Stimulated activated CD4-positive, alpha-beta T cell treated with anti-CD3 and anti-CD28 coated beads, Interleukin-4, amount 100 ng/mL, for 48 hours (primary cell): ENCODE results near the gene HIPK2.
"Not testable (repeated sequence)": the region's sequence is repeated elsewhere in the genome, so short reads cannot be mapped to it uniquely, and the experiment has no call there.

Experiments
- DNase-seq, 2 donors: peaks; one replicate each; pipeline ENCODE4 v3.0.0-alpha.2; 2020; ENCODE audit warnings: low read depth in 2 of 2

Gene HIPK2

DNA sequence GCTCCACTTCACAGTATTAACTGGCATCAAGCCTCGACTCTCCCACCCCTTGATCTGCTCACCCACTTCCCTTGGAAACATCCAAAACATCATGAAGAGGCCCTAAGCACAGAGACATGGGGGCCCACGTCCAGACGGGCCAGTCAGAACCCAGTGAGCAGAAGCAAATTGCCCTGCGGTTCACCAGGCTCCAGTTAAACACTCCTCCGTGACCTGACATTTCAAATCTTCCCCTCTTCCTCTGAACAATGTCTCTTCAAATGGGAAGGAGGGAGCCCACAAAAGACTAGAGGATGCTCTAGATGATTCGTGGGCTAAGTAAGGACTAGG is 209.5 kb downstream of the HIPK2 start:
- DNase-seq = no peak

DNA sequence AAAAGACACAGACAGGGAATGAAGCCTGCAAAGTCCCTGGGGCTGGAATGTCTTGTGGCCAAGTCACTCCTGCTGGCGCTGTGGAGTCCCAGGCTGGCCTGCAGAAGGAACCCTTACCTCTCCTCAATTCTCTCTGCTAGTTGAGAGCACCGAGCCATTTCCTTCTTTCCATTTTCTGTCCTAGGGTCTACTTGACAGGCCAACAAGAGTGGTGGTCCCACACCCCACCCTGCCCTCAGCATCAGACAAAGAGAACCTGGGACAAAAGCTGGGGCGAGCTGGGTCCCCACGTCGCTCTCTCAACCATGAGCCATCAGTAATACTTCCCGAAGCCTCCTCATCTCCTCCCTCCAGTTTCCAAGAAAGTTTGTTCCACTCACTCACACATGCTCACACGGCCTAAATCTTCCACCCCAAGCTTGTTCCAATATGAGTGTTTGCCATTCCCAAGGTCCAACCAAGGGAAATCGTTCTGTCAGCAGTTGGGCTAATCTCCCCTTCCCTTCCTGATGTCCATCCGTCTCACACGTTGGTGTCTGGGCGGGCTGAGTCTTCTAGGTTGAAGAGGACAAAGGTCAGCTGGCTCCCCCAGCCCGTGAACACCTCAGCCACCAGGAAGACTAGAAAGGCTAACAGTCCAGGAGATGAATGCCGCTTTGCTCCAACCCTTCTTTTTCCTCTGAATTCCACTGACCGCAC is 210.0 kb downstream of the HIPK2 start:
- DNase-seq = no peak

DNA sequence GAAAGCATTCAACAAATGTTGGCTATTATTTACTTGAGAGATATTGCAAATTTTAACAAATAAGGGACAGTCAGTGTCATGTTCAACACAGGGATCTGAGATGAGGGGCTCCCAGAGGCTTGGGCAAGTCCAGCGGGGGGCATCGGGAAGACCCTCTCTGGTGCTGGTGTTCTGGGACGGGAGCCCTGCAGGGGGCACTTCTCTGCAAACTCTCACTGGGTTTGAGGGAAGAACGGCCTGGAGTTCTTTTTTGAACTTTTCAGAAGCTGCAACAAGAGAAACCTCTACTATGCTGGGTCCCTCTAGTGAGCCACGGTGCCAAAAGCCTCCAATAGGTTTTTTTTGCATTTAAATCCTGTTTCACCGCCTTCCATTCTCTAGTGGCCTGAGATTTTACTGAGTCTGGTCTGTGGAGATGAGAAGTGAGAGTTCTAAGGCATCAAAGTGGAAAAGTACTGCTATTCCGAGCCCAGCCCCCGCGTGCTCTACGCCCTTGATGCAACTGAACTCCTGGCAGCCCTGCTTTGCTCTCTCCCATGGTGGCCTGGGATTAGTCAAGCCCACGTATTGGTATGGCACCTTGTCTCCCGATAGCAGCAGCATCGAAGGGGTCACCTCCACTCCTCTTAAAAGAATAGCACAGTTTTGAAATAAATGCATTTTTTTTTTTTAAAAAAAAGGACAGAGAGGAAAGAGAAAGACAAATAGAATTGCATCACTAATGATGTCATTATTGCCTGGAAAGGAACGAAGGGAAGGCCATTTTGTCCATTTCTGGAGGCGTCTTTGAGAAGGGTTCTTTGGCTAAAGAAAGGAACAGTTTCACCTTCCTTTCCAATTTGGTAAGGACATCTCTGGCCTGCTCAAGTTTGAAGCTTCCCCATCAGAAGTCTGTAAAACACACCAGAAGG is 210.8 kb downstream of the HIPK2 start:
- DNase-seq = no peak

DNA sequence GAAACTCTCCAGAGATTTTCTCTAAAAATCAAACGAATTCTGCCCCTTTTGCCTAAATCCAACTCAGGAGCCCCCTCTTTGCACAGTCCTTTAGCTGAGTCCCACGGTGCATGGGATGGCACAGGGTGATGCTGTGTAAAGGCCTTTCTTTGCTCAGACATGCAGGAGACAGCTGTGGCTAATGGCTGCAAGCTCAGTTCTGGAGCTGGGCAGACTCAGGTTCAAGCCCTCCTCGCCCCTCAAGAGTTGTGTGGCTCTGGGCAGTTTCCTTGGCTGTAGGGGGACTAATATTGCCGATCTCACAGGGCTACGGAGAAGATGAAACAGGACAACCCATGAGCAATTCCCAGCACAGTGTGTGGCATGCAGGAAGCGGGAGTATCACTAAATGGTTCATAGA is 211.7 kb downstream of the HIPK2 start:
- DNase-seq = no peak

DNA sequence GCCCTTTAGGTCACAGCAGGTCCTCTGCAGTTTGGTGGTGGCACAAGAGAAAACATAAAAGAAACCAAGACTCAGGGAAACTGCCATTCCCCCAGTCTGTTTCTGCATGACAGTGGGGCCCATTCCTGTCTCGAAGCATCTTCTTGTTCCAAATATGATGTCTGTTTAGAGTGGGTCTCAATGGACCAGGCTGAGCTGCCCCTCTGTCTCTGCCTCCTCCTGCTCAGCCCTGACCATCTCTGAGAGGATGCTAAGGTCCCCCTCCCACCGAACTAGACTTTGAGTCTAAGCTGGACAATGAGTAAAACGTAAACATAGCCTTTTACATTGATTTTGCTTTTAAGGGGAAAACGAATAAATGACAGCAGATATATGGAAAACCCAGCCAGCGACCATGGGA is 213.9 kb downstream of the HIPK2 start:
- DNase-seq = no peak

DNA sequence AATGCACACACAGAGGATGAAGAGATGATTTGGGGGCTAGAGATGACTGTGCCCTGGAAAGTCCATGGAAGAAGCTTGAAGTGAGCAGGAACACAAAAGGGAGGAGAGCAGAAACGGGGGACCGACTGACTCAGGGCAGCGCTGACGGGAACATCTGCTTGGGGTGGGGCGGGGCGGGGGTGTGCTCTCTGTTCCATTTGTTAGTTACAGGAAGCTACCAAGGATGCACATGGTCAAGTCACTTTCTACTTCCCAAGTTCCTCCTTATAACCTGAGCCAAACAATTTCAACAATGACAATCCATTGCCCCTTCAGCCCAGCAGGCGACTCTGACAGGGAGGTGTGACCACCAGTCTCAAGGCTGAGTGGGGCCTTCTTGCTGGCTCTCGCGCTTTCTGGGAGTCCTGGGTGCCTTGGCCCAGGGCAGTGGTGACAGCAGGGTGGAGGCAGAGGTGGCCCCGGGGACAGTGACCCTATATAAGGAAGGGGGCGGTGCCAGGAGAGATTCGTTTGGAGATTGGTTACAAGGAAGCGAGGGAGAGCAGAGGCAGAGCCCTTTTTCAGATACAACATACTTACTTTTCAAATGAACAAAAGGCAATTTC is 214.7 kb downstream of the HIPK2 start:
- no peak for DNase-seq

DNA sequence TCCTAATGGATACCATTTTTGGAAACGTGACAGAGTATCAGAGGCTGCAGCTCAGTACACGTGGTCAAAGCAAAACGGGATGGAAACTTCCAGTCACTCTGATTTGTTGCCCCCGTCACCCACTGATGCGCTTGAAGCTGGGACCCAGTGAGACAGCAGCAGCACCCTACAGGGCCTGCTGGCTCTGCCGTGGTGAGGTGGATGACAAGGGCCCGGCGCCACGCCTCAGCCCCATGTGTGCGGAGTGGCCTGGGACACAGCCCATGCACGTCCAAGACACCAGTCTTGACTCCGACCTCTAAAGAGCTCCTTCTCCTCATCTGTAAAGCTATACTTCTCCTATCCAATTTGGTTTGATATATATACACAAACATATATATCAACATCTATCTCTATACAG is 215.3 kb downstream of the HIPK2 start:
- DNase-seq = no peak

DNA sequence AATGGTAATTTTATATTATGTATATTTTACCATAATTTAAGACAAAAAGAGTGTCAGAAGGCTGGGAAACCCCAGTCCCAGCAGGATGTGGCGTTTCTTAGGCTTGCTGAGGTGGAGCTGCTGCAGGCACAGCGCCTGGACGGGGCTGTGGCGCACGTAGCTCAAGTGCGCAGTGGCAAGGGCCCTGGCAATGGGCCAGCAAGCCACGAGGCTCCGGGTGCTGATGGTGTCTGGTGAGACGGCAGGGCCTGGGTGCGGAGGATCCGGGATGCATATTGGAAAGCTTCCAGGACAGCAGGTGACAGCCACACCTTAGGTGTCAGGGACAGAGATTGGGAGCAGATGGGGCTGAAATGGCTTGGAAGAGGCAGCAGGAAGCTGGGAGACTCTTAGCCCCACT is 217.1 kb downstream of the HIPK2 start:
- no peak for DNase-seq

DNA sequence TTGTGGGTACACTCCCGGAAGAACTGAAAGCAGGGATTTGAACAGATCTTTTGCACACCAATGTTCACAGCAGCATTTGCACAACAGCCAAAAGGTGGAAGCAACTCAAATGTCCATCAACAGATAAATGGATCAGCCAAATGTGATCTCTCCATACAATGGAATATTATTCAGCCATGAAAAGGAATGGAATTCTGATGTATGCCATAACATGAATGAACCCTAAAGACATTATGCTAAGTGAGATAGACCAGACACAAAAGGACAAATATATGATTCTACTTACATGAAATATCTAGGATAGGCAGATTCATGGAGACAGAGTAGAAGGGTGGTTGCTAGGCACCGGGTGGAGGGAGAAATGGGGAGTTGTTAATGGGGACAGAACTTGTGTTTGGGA is 217.6 kb downstream of the HIPK2 start:
- no peak for DNase-seq

DNA sequence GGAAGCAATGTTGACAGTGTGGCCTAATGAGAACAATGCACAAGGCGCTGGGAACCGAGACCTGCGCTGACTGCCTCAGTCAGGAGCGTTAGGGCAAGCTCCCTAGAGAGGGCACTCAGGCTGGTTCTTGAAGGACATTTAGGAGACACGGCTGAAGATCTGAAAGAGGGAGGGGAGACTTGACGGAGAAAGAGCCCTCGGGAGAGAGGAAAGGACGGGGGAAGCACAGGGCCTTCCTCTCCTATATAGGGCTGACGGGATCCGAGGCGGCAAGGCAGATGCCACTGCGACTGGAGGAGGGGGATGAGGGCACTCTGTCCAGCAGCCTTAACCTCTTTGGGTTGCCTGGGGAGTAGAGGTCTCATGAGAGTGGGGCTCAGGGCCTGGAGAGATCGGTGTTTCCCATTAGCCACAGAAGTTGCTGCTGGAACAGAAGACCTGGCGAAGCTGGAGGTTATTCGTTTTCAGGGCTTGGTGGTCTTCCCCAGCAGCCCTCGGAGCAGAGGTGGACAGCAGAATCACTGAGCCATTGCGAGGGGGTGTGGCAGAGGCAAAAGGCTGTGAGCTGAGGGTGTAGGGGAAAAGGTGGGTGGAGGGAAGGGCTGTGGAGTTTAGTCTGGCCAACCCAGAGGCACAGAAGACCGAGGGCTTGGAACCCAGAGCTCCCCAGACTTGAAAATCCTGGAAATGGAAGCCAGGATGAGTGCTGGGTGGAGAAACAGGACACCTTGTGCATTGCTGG is 218.3 kb downstream of the HIPK2 start:
- DNase-seq = no peak

DNA sequence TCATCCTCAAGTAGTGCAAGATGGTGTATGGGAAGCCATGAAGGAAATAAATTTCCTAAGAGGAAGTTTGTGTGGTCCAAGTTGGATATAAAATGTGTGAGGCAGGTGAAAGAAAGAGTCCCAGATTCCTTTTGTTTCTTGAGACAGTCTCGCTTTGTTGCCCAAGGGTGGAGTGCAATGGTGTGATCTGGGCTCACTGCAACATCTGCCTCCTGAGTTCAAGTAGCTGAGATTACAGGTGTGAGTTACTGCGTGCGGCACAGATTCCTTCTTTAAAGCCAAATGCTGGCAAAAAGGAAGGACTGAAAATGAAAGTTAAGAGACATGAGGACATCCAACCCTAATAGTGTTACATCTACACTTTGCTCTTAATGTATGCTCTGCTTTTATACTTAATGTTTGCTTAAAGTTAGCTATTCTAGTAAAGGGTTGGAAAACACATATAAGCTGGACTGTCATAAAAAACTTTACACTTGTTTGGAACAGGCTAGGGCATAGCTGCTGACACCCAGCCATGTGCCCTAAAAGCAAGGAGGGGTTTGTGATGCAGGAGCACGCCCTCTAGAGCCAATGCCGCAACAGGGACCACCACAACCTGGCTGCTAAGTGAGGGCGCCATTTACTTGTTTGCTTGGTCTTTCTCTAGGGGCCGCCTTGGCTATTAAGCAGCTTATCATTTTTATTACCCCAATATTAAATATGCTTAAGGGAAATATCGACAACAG is 219.8 kb downstream of the HIPK2 start:
- no peak for DNase-seq

DNA sequence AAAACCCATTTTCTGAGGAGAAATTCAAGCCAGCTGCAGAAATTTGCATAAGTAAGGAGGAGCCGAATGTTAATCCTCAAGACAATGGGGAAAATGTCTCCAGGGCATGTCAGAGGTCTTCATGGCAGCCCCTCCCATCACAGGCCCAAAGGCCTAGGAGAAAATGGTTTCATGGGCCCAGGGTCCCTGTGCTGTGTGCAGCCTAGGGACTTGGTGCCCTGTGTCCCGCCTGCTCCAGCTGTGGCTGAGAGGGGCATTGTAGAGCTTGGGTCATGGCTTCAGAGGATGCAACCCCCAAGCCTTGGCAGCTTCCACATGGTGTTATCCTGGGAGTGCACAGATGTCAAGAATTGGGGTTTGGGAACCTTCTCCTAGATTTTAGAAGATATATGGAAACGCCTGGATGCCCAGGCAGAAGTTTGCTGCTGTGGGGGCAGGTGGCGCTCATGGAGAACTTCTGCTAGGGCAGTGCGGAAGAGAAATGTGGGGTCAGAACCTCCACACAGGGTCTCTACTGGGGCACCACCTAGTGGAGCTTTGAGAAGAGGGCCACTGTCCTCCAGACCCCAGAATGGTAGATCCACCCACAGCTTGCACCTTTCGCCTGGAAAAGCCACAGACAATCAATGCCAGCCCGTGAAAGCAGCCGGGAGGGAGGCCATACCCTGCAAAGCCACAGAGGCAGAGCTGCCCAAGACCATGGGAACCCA is 223.7 kb downstream of the HIPK2 start:
- DNase-seq = not testable (repeated sequence)

DNA sequence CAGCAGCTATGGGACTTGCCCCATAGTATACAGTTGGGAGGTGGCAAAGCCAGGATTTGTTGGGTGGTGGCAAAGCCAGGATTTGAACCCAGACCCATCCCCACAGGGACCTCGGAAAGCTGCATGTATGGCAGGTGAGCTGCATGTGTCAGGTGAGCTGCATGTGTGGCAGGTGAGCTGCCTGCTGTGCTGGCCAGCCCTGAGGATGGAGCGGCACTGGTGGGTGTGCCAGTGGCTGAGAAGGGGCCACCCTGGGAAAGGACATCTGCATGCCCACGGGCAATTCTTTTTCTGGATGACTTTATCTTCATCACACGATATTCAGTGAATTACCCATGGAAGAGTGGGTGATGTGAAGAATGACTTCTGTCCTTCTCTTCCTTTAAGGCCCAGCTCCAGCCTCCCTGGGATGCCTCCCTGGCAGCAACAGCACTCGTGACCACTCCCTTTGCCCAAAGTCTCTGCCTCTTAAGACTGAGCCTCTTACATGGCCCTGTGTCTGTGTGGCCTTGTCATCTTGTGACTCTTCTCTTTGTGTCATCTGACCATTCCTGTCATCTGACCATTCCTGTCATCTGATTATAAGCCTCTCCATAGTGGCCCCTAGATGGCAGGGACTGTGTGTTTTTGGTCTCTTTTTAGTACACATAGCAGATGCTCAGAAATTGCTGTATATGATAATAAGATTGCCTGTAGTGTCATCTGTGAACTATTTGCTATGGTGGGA is 229.3 kb downstream of the HIPK2 start:
- DNase-seq = no peak

DNA sequence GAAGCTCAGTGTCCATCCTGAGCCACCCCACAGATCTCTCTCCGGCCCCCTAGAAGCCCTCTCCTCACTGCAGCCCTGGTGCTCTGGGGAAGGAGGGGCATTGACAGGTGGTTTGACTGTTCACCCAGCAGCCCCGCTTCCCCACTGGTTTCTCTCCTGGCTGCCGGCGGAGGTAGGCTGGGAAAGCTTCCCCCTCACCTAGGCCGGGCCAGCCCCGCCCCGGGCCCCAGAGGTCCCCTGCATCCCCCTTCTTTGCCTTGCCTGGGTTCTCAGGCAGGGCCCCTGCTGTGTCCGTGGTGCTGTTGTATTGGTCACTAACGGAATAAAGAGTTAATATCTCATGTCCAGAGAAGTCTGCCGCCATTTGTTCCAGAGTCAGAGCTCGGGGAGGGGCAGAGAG is 233.2 kb downstream of the HIPK2 start:
- DNase-seq = no peak

DNA sequence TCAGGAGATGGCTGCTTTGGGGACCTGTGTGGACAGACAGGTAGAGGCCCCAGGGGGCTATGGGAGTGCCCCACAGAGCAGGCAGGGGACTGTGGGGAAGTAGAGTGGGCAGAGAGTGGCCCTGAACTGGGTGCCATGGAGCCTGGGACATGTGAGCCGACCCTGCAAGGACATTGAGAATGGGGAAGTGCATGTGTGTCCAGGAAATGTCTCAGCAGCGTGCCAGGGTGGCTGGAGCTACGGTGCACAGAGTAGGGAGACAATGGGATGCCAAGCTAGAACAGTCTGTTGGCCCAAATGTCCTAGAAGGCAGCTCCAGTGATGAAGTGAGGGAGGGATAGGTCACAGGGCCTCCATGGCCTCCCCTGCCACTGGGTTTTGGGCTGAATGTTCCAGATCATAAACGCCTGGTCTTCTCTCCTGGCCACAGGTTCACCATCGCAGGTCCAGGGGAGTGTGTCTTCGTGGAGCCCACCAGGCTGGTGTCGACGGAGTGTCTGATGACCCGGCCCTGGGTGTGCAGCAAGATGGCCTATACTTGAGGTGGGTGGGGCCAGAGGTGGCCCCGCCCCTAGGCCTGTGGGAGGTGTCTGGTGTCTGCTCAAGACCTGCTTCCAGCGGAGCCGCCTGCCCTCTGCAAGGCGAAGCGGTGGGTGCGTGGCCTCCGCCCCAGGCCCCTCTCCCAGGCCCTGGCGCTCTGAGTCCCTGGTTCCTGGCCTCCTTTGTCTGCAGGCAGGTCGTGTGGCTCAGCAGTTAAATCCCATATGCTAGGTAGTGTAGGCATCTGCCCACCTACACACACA is 233.8 kb downstream of the HIPK2 start:
- no peak for DNase-seq

DNA sequence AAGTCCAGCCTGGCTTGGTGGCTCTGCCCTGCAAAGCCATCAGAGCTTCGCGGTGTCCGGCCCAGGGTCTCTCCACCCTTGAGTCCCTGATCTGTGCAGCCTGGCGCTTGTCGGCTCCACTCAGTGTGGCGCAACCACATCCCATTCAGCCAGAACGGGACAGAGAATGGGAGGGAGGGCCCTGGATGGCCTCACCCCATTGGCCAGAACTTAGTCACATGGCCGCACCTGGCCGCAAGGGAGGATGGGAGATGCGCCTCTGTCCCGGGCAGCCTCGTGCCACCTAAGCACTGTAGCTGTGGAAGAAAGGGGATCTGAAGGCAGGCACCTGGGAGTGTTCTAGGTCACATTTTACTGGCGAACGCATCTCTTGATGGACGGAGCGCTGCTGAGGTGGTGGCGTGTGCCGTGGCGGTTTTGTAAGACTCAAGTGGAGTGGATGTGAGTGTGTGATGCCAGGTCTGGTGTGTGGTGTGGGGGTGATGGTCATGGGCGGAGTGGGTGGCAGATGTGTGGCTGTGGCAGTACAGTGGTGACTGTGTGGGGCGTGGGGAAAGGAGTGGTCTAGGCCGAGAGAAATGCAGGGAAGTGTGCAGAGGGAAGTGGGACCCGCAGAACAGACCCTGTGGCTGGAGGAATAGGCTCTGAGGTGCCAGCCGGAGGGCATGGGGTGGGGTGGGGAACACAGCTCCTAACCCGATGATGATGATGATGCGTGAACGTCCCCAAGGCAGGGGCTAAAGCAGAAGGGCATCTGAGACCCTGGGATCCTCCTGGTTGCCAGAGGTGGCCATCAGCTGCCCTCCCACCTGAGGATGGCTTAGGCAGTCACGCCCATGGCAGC is 235.3 kb downstream of the HIPK2 start:
- no peak for DNase-seq

DNA sequence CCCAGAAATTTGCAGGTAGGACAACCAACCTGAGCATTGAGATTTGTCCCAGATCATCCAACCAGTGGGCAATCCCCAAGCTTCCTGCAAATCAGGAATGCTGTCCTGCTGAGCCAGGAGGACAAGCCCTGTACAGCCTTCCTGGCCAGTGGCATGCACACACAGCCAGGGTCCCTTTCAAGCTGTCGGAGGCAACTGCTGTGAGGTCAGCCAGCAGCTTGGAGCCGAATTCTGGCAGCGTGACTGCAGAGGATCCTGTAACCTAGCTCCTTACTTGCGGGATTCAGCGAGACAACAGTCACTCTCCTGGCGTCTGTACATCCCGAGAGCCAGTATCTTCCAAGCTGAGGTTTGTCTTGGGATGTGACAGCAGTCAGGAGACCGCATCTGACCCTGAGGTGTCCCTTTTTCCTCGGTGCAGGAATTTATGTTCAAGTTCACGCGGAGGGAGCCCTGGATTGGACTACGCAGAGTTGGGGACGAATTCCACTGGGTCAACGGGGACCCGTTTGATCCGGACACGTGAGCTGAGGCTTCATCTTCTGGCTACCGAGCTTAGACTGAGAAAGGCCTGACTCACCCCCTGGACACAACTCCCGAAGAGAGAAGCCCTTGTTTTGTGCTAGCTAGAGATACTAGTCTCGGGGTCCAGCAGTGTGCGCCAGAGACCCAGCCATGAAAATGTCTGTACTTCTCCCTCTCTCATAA is 236.0 kb downstream of the HIPK2 start:
- DNase-seq = no peak

DNA sequence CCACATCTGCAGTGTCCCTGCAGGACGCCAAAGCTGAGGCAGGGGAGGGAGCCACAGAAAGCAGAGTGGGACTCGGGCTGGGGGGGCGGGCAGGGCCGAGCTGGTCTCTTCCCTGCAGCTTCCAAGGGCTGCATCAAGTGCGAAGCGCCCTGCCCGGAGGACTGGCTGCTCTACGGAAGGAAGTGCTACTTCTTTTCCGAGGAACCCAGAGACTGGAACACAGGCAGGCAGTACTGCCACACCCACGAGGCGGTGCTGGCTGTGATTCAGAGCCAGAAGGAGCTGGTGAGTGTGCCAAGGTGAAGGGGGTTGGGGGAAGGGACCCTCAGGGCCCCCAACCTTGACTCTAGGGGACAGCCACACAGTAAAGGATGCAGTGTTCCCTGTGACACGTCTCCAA is 237.6 kb downstream of the HIPK2 start:
- no peak for DNase-seq
